ENCODE measurements around the gene SLC25A46.

GRCh38 chr5:110727025-110727314, 11.8 kb upstream of the SLC25A46 start:
- TF ChIP-seq CTCF (IDR thresholded peaks at IDR 0.05 in 4 of 5, conservative IDR thresholded peaks at IDR 0.05 in 1 of 5) (no peak), POLR2A (IDR thresholded peaks at IDR 0.05) (no peak)

Data from gastrocnemius medialis (tissue), 4 donors.